H1 (cell line): ENCODE results near the gene EED. TPM values are rescaled to one million over a fixed set of nuclear protein-coding genes. Genes with fewer than 3 reads are reported as not detected.

Experiments
- CTCF ChIA-PET: fragments of 300-600 bp; sonication (Branson Sonifier 250); formaldehyde crosslinking; loops from one replicate; lab custom pipeline; 2021; ENCODE audit not compliant: partially characterized antibody; lab: Charles Lee
- POLR2A ChIA-PET: fragments of 300-600 bp; sonication (Branson Sonifier 250); formaldehyde crosslinking; loops from one replicate; lab custom pipeline; 2021; ENCODE audit warnings: inconsistent platforms; ENCODE audit not compliant: partially characterized antibody; lab: Charles Lee
- DNase-seq, 2 experiments: peaks; one replicate each; pipeline versions ENCODE4 v3.0.0 to v3.0.0-alpha.2; 2010 to 2022; ENCODE audit warnings: low spot score in 2 of 2, low read depth in 1 of 2, mixed read lengths in 1 of 2
- FAIRE-seq: peaks from 2 replicates; lab custom pipeline; 2011; peaks lifted over from hg19 to GRCh38; lab: Jason Lieb, UNC
- H2AFZ ChIP-seq: 2 replicates; pipeline ENCODE4 v1.8.1; 2012; ENCODE audit warnings: low read length, inconsistent platforms
- H2AK5ac ChIP-seq: 2 replicates; pipeline ENCODE4 v1.6.1; 2013; ENCODE audit warnings: low read depth, low read length
- H2BK120ac ChIP-seq: replicated peaks from 2 replicates; pipeline ENCODE3; 2013; ENCODE audit warnings: low read depth, low read length, inconsistent platforms
- H2BK12ac ChIP-seq: 2 replicates; pipeline ENCODE4 v1.6.1; 2013; ENCODE audit warnings: low read depth, low read length
- H2BK15ac ChIP-seq: 2 replicates; pipeline ENCODE4 v1.6.1; 2013; ENCODE audit warnings: low read length
- H2BK20ac ChIP-seq: 2 replicates; pipeline ENCODE4 v1.6.1; 2013; ENCODE audit warnings: low read length
- H2BK5ac ChIP-seq: 2 replicates; pipeline ENCODE4 v1.6.1; 2013; ENCODE audit warnings: low read depth, low read length
- H3K14ac ChIP-seq: 2 replicates; pipeline ENCODE4 v1.6.1; 2013; ENCODE audit warnings: inconsistent platforms; ENCODE audit not compliant: insufficient read length
- H3K18ac ChIP-seq: 2 replicates; pipeline ENCODE4 v1.6.1; 2013; ENCODE audit warnings: low read length; ENCODE audit errors: extremely low read depth
- H3K23ac ChIP-seq: 2 replicates; pipeline ENCODE4 v1.6.1; 2013; ENCODE audit warnings: inconsistent platforms; ENCODE audit not compliant: insufficient read length
- H3K23me2 ChIP-seq: 2 replicates; pipeline ENCODE4 v1.6.1; 2013; ENCODE audit warnings: low read depth, low read length
- H3K27ac ChIP-seq: 2 replicates; pipeline ENCODE4 v1.6.1; 2011; ENCODE audit warnings: low read depth, low read length, inconsistent platforms
- H3K27me3 ChIP-seq, 4 experiments: replicated peaks in 1 of 4; 1 replicate in 1 of 4; 2 replicates in 3 of 4; pipeline versions ENCODE4 v1.6.1 to v1.8.1; 2011 to 2013; ENCODE audit warnings: low read length in 3 of 4, mild to moderate bottlenecking in 3 of 4, inconsistent platforms in 2 of 4, mixed read lengths in 2 of 4, moderate library complexity in 1 of 4; ENCODE audit not compliant: control insufficient read depth in 3 of 4, insufficient read depth in 3 of 4; ENCODE audit errors: extremely low read depth in 1 of 4
- H3K36me3 ChIP-seq, 4 experiments: 2 replicates each; pipeline versions ENCODE4 v1.6.1 to v1.8.1; 2011 to 2013; ENCODE audit warnings: mild to moderate bottlenecking in 4 of 4, low read length in 3 of 4, moderate library complexity in 2 of 4, control low read depth in 1 of 4, inconsistent platforms in 1 of 4; ENCODE audit not compliant: insufficient read depth in 4 of 4, control insufficient read depth in 2 of 4
- H3K4ac ChIP-seq: replicated peaks from 2 replicates; pipeline ENCODE3; 2013; ENCODE audit warnings: low read length, low read depth, mixed read lengths, inconsistent platforms; ENCODE audit not compliant: insufficient read length
- H3K4me1 ChIP-seq, 4 experiments: replicated peaks in 1 of 4; 1 replicate in 1 of 4; 2 replicates in 3 of 4; pipeline versions ENCODE4 v1.6.1 to v1.8.1; 2011 to 2013; ENCODE audit warnings: low read length in 3 of 4, inconsistent platforms in 2 of 4, mixed read lengths in 1 of 4; ENCODE audit not compliant: insufficient read depth in 4 of 4, control insufficient read depth in 3 of 4
- H3K4me2 ChIP-seq, 2 experiments: 2 replicates each; pipeline versions ENCODE4 v1.6.1 to v1.8.1; 2011 to 2013; ENCODE audit warnings: low read depth in 2 of 2, low read length in 2 of 2, control low read depth in 1 of 2, inconsistent platforms in 1 of 2, mild to moderate bottlenecking in 1 of 2; ENCODE audit not compliant: insufficient read depth in 1 of 2
- H3K4me3 ChIP-seq, 4 experiments: fragments of 200-600, 300-600 bp in 1 of 4; sonication (generic), shearing (Covaris generic), sonication (Bioruptor Twin) in 1 of 4; 2 replicates each; pipeline versions ENCODE4 v1.5.1 to v1.8.1; 2011 to 2016; ENCODE audit warnings: low read length in 4 of 4, low read depth in 3 of 4, control low read depth in 2 of 4, inconsistent platforms in 2 of 4, mild to moderate bottlenecking in 2 of 4, mixed read lengths in 1 of 4, moderate library complexity in 1 of 4; ENCODE audit not compliant: insufficient read depth in 2 of 4; ENCODE audit errors: extremely low read depth in 1 of 4
- H3K56ac ChIP-seq: replicated peaks from 2 replicates; pipeline ENCODE3; 2013; ENCODE audit warnings: low read depth, mild to moderate bottlenecking, mixed read lengths, low read length, inconsistent platforms; ENCODE audit not compliant: insufficient read length
- H3K79me1 ChIP-seq: 2 replicates; pipeline ENCODE4 v1.6.1; 2013; ENCODE audit warnings: low read depth, low read length, control low read depth
- H3K79me2 ChIP-seq, 2 experiments: 2 replicates each; pipeline versions ENCODE4 v1.6.1 to v1.8.1; 2012 to 2013; ENCODE audit warnings: low read length in 2 of 2, mild to moderate bottlenecking in 2 of 2, inconsistent platforms in 1 of 2; ENCODE audit not compliant: insufficient read depth in 2 of 2, control insufficient read depth in 1 of 2
- H3K9ac ChIP-seq, 4 experiments: replicated peaks in 1 of 4; 1 replicate in 1 of 4; 2 replicates in 3 of 4; pipeline versions ENCODE4 v1.6.1 to v1.8.1; 2011 to 2013; ENCODE audit warnings: low read depth in 3 of 4, low read length in 3 of 4, control low read depth in 2 of 4, mild to moderate bottlenecking in 2 of 4, moderate library complexity in 2 of 4, inconsistent platforms in 1 of 4; ENCODE audit errors: extremely low read depth in 1 of 4
- H3K9me3 ChIP-seq, 2 experiments: 2 replicates each; pipeline versions ENCODE4 v1.6.1 to v1.8.1; 2012 to 2013; ENCODE audit warnings: mild to moderate bottlenecking in 2 of 2, moderate library complexity in 2 of 2, control low read depth in 1 of 2, inconsistent platforms in 1 of 2, low read depth in 1 of 2, low read length in 1 of 2, mixed read lengths in 1 of 2; ENCODE audit not compliant: insufficient read depth in 2 of 2
- H4K20me1 ChIP-seq, 2 experiments: replicated peaks in 1 of 2; 2 replicates each; pipeline versions ENCODE3 to v1.8.1; 2011 to 2013; ENCODE audit warnings: inconsistent platforms in 2 of 2, low read length in 2 of 2, mild to moderate bottlenecking in 1 of 2; ENCODE audit not compliant: insufficient read depth in 2 of 2, control insufficient read depth in 1 of 2
- H4K5ac ChIP-seq: 2 replicates; pipeline ENCODE4 v1.6.1; 2013; ENCODE audit warnings: low read length, low read depth, mixed read lengths, inconsistent platforms; ENCODE audit not compliant: insufficient read length
- H4K8ac ChIP-seq: 2 replicates; pipeline ENCODE4 v1.8.0; 2013; ENCODE audit warnings: mild to moderate bottlenecking, moderate library complexity, low read length, inconsistent platforms; ENCODE audit not compliant: insufficient read depth; ENCODE audit errors: extremely low read depth
- H4K91ac ChIP-seq: replicated peaks from 2 replicates; pipeline ENCODE3; 2013; ENCODE audit warnings: low read length, mixed read lengths, inconsistent platforms; ENCODE audit not compliant: insufficient read length
- CEBPB ChIP-seq: IDR thresholded peaks from 2 replicates; pipeline ENCODE4 v1.6.1; 2012; ENCODE audit warnings: low read depth, low read length
- polyA plus RNA-seq, 7 experiments: library from polyadenylated mRNA; depleted of rRNA in 3 of 7; stranded (reverse) in 5 of 7; unstranded in 2 of 7; fragments of >200 nt in 5 of 7; fragments of 200-250 nt in 2 of 7; gene quantifications; 1 replicate in 5 of 7; 2 replicates in 1 of 7; 4 replicates in 1 of 7; pipeline versions ENCODE4 v1.2.1 to v1.2.3, GENCODE V29; 2011 to 2013; ENCODE audit warnings: missing spikeins in 2 of 7, mixed read lengths in 2 of 7
- total RNA-seq: library from RNA; stranded (reverse); fragmentation: NEBNext Ultra II Directional; extraction: Animal tissue kit (Norgen Biotek cat#: 25700); gene quantifications from 2 replicates; pipeline ENCODE4 v1.2.1, GENCODE V29; 2021

The EED gene
- total and polyA plus RNA-seq, 2 of the 8 experiments (the other 6 are each of a cell fraction or from before 2014, with no cell fraction given), result 12.6 to 26.9 TPM

- POLR2A ChIA-PET, result no interaction called here
- TF ChIP-seq CEBPB, result no peak
These were observed 20.6 kb downstream of the EED start for GRCh38 chr11:86265194-86265593.

More at GRCh38 chr11:86265194-86265593, 20.6 kb downstream of the EED start:
- Histone ChIP-seq H3K79me2 (0 out of 4 replicates have a peak, but pooled peaks cover 0 to 2% of the 10 kb centered on the region in 2 experiments), H2BK15ac (no peak overlapping the region), H3K9ac (no peak overlapping the region), H3K4me3 (no peak overlapping the region), H4K5ac (no peak overlapping the region), H3K9me3 (no peaks in the 10 kb centered on the region), H3K18ac (no peak overlapping the region), H2AFZ (no peak overlapping the region), H4K20me1 (no peaks in the 10 kb centered on the region), H2BK120ac (no peak overlapping the region), H2BK20ac (no peak overlapping the region), H3K4me2 (no peak overlapping the region), H3K27ac (no peak overlapping the region), H3K14ac (no peak overlapping the region), H2BK12ac (no peak overlapping the region), H3K23me2 (no peaks in the 10 kb centered on the region), H4K91ac (no peak overlapping the region), H3K4ac (no peak overlapping the region), H2BK5ac (no peak overlapping the region), H3K79me1 (no peaks in the 10 kb centered on the region; the same call in 1 of the 2 replicates), H3K36me3 (peaks cover 0 to 24% (median 9%) of the 10 kb centered on the region in 4 experiments; a peak in 7 of 8 replicates), H3K56ac (no peak overlapping the region), H3K4me1 (no peaks in the 10 kb centered on the region), H3K23ac (no peak overlapping the region), H2AK5ac (no peak overlapping the region), H4K8ac (no peak overlapping the region), H3K27me3 (no peaks in the 10 kb centered on the region)
- DNase-seq (no peak), FAIRE-seq (no peak)
- CTCF ChIA-PET, result interaction anchor here (0.8 kb wide), 1 partner anchor 71 kb away, joined by 3 read pairs; no protein-coding TSS in a partner anchor
